Pons (tissue), 1 donor: ENCODE measurements around the gene DUSP8.

Experiments
- DNase-seq: peaks from one replicate; pipeline ENCODE4 v3.0.0-alpha.2; 2016; ENCODE audit warnings: low spot score

The DUSP8 gene

GRCh38 chr11:1553808-1554594 lies 18.1 kb downstream of the DUSP8 start:
- DNase-seq, result no peak

DNA sequence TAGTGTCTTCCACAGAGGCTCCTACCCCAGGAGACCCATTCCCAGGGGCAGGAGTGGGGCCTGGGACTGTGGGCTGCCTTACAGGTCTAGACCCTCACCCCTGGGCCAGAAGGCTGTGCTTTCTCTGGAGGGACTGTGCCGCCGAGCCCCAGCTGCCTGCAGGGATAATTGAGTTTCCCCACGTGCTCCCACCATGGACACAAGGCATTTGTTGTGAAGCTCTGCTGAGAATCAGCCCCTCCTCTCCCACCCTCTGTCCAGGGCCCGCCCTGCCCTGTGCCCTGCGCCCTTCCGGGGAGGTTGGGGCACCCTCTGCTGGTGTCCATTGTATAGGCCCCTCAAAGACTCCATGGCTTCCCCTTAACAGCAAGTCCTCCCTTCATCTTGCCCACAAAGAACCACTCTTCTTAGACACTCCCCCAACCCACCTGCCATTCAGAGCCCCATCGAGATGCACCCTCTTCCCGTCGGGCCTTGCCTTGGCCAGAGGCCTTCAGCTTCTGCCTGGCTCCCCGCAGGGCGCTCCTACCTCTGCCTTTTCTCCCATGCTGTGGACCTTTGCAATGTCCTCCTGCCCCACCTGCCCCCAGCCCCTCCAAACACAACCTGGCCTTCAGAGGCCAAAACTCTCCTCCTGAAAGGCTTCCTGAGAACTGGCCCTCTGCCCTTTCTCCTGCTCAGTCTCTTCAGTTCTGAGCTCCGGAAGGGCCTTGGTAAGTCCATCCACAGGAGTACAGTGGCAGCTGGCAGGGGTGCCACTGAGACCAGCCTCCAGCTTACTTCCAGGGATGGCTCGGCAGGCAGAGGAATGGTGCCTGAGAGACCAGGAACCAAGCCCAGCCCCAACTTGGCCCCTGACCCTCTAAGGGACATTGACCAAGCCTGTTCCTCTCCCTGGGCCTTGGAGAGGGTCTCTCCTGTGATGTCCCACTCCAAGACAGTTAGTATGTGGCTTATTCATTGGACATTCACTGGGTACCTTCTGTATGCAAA lies 22.4 kb downstream of the DUSP8 start:
- peak; percentile 73 for DNase-seq

DNA sequence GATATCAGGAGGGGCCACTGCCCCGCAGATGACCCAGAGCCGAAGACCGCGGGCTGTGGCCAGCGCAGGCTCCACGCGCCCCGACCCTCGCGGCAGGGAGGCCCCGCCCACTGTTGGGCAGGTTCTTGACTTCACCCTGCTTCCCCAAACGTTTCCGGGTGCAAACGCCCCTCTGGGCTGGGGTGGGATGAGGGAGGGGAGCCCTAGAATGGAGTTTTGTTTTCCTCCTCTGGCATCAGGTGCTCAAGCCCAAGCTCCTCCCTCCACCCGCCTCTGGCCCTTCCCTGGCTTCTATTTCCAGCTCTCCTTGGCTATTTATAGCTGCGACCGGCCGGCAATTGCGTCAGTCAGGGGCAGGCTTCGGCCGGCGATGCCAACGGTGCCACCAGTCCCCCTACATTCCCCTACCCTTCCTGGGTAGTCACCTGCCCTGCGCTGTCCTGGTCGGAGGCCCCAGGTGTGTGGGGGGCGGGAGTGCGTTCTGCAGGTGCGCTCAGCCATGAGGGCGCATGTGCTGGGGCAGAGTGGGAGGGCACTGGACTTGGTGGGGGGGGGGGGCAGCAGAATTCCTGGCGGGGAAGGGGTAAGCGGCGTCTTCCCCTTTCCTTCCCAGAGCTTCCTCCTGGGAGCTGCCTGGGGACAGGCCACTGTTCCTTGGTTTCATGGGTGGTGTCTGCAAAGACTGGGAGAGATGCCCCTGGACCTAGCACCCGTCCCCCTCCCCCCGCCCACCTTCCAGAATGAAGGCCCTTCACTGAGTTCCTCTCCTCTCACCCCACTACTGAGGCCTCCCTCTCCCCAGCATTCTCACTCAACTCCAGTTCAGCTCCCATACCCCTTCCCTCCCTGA lies 23.6 kb downstream of the DUSP8 start:
- DNase-seq, result peak; percentile 55

GRCh38 chr11:1547467-1548098 lies 24.5 kb downstream of the DUSP8 start:
- DNase-seq, result no peak

GRCh38 chr11:1546536-1547466 lies 25.3 kb downstream of the DUSP8 start:
- DNase-seq, result no peak

DNA sequence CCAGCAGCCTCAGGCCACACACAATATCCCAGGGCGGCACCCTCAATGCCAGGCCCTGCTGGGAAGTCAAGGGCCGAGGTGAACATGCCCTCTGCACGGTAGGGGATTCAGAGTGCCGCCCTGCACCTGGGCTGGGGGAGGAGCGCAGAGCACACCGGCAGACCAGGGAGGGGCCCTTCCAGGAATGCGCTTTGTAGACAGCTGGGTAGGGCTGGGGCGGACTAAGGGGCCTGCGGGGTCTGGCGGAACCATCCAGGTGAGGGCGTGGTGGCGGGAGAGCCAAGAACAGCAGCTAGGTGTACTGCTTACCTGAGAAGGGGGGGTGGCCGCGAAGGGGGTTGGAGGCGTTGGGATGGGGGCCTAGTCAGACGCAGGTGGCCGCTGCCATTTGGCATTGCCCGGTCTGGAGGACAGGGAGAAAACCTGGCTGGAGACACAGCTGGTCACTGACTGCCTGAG lies 26.0 kb downstream of the DUSP8 start:
- DNase-seq, result no peak

DNA sequence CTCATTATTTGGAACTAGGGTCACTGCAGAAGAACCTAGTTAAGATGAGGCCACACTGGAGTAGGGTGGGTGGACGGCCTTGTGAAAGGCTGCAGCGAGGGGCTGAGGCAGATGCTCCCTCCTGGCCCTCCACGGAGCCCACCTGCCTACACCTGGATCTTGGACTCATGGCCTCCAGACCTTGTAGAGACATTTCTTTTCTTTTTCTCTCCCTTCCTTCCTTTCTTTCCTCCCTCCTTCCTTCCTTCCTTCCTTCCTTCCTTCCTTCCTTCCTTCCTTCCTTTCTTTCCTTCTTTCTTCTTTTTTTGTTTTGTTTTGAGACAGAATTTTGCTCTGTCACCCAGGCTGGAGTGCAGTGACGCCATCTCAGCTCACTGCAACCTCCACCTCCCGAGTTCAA lies 26.6 kb downstream of the DUSP8 start:
- DNase-seq, result no peak

DNA sequence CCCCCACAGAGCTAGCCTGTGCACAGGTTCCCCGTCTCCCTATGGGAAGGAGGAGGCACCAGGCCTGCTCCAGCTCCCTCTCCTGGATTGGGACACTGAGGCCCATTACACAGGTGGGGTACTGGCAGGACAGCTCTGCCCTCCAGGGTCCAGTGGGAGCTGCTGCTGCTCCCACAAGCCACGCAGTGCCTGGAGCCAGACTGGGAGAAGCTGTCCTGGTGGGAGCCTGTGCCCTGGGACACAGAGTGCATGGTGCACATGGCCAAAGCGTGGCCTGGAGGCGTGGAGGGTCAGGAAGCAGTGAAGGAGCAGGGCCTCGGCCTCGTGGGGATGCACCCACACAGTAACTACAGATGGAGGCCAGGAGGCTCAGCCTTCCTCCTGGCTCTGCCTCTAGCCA lies 27.5 kb downstream of the DUSP8 start:
- no peak for DNase-seq

DNA sequence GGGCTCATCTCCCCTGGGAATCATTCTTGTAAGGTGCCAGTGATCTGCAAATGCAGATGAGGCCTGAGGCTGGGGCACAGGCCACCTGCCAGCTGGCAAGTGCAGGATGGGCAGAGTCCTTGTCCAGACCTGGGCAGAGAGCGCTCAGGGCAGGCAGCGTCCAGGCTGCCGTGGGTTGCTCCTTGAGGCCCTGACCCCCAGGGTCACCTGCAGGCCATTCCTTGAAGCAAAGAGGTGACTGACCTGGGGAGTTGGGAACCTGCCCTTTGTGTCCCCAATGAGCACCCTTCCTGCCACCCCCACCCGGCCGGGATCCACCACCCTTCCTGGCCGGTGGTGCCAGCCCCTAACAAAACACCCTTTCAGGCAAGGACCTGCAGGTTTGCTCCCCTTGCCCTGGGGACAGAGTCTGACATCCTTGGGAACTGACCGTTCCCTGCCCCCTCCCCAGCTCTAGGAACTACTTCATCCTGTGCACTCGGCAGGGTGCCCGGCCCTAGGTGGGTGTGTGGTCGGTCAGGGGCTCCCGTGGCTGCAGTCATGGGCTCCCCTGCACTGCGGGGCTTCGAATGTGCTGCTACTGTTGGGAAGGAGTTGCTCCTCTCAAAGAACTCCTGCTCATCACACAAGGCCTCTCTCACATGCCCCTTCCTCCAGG lies 28.3 kb downstream of the DUSP8 start:
- no peak for DNase-seq

- no peak for DNase-seq
Observed at GRCh38 chr11:1542267-1542666, 29.8 kb downstream of the DUSP8 start.

GRCh38 chr11:1541474-1542204 lies 30.4 kb downstream of the DUSP8 start:
- peak; percentile 93 for DNase-seq

- DNase-seq, result no peak
Observed at GRCh38 chr11:1540074-1540473, 32.0 kb downstream of the DUSP8 start.

- no peak for DNase-seq
Observed at GRCh38 chr11:1538153-1538552, 33.9 kb downstream of the DUSP8 start.

DNA sequence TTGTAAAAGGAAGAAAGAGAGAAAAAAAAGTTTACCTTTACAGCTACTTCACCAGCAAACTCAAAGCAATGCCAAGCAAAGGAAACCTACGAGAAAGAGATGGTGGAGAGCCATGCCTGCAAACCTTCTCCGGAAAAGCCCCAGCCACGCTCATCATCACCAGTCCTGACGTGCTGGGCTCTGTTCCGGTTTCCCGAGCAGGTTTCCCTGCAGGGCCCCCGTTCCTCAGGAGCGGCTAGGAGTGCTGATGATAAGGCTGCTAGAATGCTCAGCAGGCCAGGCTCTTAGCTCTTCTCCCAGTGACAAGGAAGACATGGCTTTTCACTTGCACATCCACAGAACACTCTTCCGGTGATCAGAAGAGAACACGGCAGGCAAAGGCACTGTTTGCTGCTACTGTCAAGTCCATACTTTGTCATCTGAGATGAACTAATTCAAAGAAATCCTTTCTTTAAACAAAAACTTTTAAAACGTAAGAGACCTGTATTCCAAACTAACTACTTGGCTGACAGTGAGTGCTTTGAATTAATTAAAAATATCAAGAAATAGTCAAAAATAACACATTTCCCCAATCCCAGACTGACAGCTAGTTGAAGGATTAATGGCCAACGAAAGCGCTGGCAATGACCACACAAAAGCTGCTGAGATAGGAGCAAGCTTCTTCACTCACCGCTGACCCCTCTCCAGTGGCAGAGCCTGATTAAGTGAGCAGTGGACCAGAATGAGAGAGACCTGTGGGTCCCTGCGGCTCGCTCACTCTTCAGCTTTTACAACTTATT lies 35.8 kb downstream of the DUSP8 start:
- DNase-seq, result no peak

DNA sequence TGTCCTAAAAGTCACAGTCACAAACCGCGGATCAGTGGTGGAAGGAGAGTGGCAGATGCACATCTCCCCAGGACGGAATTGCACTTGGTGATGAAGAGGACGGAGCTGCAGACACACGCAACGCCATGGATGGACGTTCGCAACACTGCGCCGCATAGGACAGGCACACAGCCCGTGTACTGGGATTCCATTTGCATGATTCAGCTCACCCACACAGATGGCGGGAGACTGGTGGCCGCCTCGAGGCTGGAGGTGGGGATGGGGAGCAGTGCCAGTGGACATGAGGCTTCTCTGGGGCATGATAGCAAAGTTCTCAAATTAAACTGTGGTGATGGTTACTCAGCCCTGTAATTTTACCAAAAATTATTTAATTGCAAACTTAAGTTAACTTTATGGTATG lies 37.4 kb downstream of the DUSP8 start:
- no peak for DNase-seq

- DNase-seq, result no peak
Observed at GRCh38 chr11:1534171-1534570, 37.9 kb downstream of the DUSP8 start.

- DNase-seq, result no peak
Observed at GRCh38 chr11:1533342-1533725, 38.7 kb downstream of the DUSP8 start.

DNA sequence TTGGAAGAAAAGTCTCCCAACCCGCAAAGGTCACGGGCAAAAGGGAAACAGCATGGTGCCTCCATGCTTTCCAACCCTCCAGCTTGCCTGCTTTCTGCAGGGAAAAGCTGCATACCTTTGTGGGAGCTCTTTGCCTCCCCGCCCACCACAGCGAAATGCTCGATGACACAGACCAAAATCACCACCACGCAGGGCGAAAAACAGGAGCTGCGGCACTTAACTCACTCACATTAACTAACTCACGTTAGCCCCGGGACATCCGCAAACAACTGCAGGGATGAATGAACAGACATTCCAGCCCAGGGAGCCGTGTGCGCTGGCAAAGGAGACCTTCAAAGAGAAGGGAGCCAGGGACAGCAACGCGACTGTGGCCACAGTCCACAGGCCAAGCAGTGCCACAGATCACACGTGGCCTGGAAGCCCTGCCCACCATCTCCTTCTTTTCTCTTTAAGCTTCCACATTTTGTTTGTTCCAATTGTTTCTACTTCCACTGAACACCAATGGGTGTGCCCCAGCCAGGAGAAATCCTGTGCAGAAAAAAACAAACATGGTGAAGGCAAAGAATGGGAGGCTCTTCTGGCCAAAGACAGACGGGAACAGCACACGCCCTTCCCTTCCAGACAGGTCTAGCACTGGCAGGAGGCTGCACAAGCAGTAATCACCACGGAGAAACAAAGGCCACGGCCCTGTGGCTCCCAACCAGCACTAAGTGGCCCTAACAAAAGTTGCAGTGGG lies 39.3 kb downstream of the DUSP8 start:
- no peak for DNase-seq
